A204.1 (cell line): ENCODE results near the gene CHRD.
"Not testable (repeated sequence)": the region's sequence is repeated elsewhere in the genome, so short reads cannot be mapped to it uniquely, and the experiment has no call there.

ENCODE experiments used
- FAIRE-seq: peaks from 2 replicates; lab custom pipeline; 2012; peaks lifted over from hg19 to GRCh38; lab: Jason Lieb, UNC

The CHRD gene

DNA sequence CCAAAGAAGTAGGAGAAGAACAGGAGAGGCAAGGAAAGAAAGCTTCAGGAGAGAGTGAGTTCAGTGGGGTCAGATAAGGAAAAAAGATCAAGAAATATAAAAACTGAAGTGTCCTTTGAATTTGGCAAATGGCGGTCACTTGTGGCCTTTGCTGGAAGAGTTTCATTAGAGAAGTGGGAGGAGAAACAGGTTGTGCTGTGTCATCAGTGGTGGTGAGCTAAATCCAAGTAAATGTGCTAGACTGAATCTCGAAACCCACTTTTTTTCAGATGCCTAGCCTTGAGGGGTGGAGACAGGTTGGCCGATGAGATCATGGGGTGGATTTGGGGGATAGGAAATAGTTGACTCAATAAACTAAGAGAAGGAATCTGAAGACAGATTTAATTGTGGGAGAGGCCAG, 43.7 kb downstream of the CHRD start:
- no peak for FAIRE-seq

DNA sequence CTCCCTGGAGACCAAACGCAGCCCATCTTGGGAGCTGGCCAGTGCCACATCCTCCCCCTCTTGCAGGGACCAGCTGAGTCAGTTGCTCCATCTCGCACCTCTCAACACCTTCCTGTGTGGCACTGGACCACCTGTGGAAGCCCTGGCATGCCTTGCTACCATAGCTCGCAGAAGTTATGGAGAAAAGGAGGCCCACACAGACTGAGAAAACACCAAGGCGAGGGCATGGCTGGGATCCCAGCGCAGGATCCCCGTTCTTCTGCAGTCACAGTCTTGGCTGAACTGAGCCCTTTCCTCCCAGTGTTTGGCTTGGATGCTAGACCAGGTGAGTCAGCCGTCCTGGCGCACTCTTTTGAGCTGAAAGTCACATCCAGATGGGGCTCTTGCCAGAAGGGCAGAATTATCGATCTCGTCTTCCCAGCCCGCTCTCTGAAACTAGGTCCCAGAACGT, 46.9 kb downstream of the CHRD start:
- FAIRE-seq = no peak

DNA sequence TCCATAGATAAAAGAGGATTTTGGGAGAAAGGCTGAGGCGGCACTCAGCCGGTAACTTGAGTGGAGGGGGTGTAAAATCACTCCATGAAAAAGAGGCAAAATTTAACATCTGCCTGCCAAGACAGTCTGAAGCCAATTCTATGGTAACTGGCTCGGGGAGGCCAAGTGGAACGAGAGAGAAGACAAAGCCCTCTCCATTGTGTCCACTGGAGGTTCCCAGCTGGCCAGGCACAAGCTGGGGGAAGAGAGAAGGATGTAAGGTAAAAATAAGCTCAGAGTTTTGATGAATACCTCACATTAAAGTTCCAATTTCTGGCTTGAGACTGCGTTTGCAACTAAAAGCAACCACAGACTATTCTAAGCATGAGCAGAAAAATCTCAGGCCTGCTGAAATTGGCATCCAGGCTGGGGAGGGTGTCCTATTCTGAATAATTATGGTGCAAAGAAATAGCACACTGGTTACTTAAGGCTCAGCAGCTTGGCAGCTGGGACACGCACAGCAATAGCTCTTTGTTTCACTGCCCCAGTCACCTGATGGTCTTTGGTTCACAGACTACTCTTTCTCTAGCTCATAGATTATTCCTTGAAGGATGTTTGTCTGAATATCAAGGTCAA, 48.8 kb downstream of the CHRD start:
- no peak for FAIRE-seq

DNA sequence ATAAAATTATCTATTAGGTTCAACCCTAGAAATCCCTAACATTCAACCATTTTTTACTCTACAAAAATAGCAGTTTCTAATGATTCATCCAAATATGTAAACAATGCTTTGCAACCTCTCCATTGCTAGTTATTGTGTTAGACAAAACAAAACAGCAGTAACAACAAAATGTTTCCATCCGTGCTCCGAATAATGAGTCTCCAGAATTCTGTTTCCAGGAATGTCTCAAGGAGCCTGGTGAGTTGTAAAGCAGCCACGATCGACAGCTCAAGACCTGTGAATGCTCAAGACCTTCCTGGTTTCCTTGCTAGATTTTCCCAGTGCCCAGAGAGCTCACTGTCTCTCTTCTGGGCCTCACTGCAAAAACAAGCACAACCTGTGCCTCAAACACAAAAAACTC, 49.9 kb downstream of the CHRD start:
- FAIRE-seq = no peak

DNA sequence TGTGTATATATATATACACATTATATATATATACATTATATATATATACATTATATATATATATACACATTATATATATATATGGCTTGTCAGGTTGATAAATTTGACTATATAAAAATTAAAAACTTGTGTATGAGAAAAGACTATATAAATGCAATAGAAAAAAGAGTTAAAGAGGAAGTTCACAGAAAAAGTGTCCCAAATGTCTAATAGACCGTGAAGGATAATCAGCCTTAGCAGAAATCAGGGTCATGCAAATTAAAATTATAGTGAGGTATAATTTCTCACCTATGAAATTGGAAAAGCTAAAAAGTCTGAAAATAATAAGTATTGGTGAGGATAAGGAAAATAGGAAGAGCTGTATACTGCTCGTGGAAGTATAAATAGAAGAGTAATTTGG, 51.1 kb downstream of the CHRD start:
- peak; percentile 21 for FAIRE-seq

DNA sequence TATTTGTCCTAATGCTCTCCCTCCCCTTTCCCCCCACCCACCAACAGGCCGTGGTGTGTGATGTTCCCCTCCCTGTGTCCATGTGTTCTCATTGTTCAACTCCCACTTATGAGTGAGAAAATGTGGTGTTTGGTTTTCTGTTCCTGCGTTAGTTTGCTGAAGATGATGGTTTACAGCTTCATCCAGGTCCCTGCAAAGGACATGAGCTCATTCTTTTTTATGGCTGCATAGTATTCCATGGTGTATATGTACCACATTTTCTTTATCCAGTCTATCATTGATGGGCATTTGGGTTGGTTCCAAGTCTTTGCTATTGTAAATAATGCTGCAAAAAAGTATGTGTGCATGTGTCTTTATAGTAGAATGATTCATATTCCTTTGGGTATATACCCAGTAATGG, 53.3 kb downstream of the CHRD start:
- FAIRE-seq = not testable (repeated sequence)

DNA sequence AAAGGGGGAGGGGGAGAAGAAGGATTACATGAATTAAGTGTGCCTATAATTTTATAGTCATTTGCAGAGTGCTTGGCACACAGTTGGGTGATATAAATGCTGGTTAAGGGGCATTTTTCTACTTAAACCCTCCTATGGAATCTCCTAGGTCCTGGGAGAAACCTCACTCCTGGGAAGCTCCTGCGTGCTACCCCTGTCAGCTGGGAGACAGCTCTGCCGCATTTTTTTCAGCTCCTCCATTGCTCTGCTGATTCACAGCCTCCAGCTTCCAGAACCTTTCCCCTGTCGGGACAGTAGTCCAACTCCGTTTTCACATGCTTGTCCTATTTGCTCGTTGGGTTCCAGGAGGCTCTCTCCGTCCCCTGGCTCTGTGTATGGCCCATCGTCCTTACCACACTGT, 59.2 kb downstream of the CHRD start:
- no peak for FAIRE-seq
